Hepatocyte (in vitro differentiated cells): ENCODE measurements around the gene LHFPL2. TPM values are rescaled to one million over a fixed set of nuclear protein-coding genes. Genes with fewer than 3 reads are reported as not detected.

Experiments used
- DNase-seq: peaks from one replicate; pipeline ENCODE4 v3.0.0-alpha.2; 2016; ENCODE audit warnings: low spot score
- H2AFZ ChIP-seq: fragments of 200-600 bp; sonication (generic); 2 replicates; pipeline ENCODE4 v1.6.0; 2016; ENCODE audit warnings: antibody characterized with exemption, mild to moderate bottlenecking
- H3K27ac ChIP-seq: fragments of 200-600 bp; sonication (generic); 2 replicates; pipeline ENCODE4 v1.5.1; 2016; ENCODE audit warnings: mild to moderate bottlenecking
- H3K27me3 ChIP-seq: fragments of 200-600 bp; sonication (generic); 2 replicates; pipeline ENCODE4 v1.6.1; 2016
- H3K36me3 ChIP-seq: fragments of 200-600 bp; sonication (generic); replicated peaks from 2 replicates; pipeline ENCODE4 v1.5.1; 2016; ENCODE audit warnings: low read depth; ENCODE audit not compliant: insufficient read depth
- H3K4me1 ChIP-seq: fragments of 200-600 bp; sonication (generic); 2 replicates; pipeline ENCODE4 v1.5.1; 2016; ENCODE audit warnings: mild to moderate bottlenecking, moderate library complexity; ENCODE audit not compliant: insufficient read depth
- H3K4me2 ChIP-seq: fragments of 200-600 bp; sonication (generic); 2 replicates; pipeline ENCODE4 v1.6.0; 2016
- H3K4me3 ChIP-seq: fragments of 200-600 bp; sonication (generic); 2 replicates; pipeline ENCODE4 v1.5.1; 2016; ENCODE audit warnings: mild to moderate bottlenecking
- H3K79me2 ChIP-seq: fragments of 200-600 bp; sonication (generic); 2 replicates; pipeline ENCODE4 v1.6.0; 2017; ENCODE audit warnings: mild to moderate bottlenecking
- H3K9me2 ChIP-seq: fragments of 200-600 bp; sonication (generic); replicated peaks from 2 replicates; pipeline ENCODE4 v1.6.0; 2017; ENCODE audit warnings: mild to moderate bottlenecking; ENCODE audit not compliant: insufficient read depth
- H3K9me3 ChIP-seq: fragments of 200-600 bp; sonication (generic); 2 replicates; pipeline ENCODE4 v1.5.1; 2016; ENCODE audit warnings: low read depth, mild to moderate bottlenecking
- H4K20me1 ChIP-seq: fragments of 200-600 bp; sonication (generic); 2 replicates; pipeline ENCODE4 v1.6.0; 2016; ENCODE audit warnings: mild to moderate bottlenecking; ENCODE audit not compliant: insufficient read depth, poor library complexity, severe bottlenecking
- CTCF ChIP-seq: fragments of 200-600 bp; sonication (generic); IDR thresholded peaks from 2 replicates; pipeline ENCODE4 v1.5.1; 2016; ENCODE audit warnings: antibody characterized with exemption, mild to moderate bottlenecking; ENCODE audit not compliant: poor library complexity
- EZH2 ChIP-seq: fragments of 200-600 bp; sonication (generic); IDR thresholded peaks from 2 replicates; pipeline ENCODE4 v1.6.1; 2016; ENCODE audit warnings: antibody characterized with exemption, mild to moderate bottlenecking, borderline replicate concordance
- EZH2phosphoT487 ChIP-seq: fragments of 200-600 bp; sonication (generic); IDR thresholded peaks from one replicate; pipeline ENCODE4 v1.6.1; 2018; ENCODE audit warnings: antibody characterized with exemption, mild to moderate bottlenecking, low read depth, moderate library complexity; ENCODE audit not compliant: unreplicated experiment, severe bottlenecking
- WGBS: methylation state at CpG from one replicate; pipeline ENCODE4 v1.1.6; 2016; ENCODE audit warnings: low lambda C conversion rate; ENCODE audit errors: missing lambda C conversion rate; 5-methylcytosine and 5-hydroxymethylcytosine counted together
- polyA plus RNA-seq: library from polyadenylated mRNA; unstranded; fragments of >200 nt; fragmentation: Nextera tagmentation; extraction: Ambion mirVana; gene quantifications from 2 replicates; pipeline ENCODE4 v1.2.1, GENCODE V29; 2016
- total RNA-seq: library from RNA; depleted of rRNA; stranded (reverse); fragments of >200 nt; gene quantifications from 2 replicates; pipeline ENCODE4 v1.2.3, GENCODE V29; 2014

LHFPL2 gene
- total and polyA plus RNA-seq, 2 experiments from 2014 or later = 15.6 to 39.9 TPM

- TF ChIP-seq CTCF (no peak), EZH2phosphoT487 (no peak), EZH2 (no peak)
- Histone ChIP-seq H3K4me3 (no peak overlapping the region), H3K9me3 (no peaks in the 10 kb centered on the region), H3K4me2 (peak overlapping the region; percentile 12), H2AFZ (no peak overlapping the region), H4K20me1 (no peaks in the 10 kb centered on the region), H3K36me3 (no peaks in the 10 kb centered on the region), H3K4me1 (peaks cover 17% of the 10 kb centered on the region), H3K79me2 (no peaks in the 10 kb centered on the region), H3K9me2 (no peaks in the 10 kb centered on the region), H3K27ac (peak overlapping the region; percentile 41), H3K27me3 (no peaks in the 10 kb centered on the region)
- DNase-seq = no peak
- WGBS = 57% methylated on average over 2 of the region's 2 CpGs
Observed at GRCh38 chr5:78672154-78672553, 23.6 kb upstream of the LHFPL2 start.

- H3K9me3 ChIP-seq = no peaks in the 10 kb centered on the region
- DNase-seq = peak; percentile 58
- peak overlapping the region; percentile 41 for H3K27ac ChIP-seq
- peaks cover 17% of the 10 kb centered on the region for H3K4me1 ChIP-seq
- no peaks in the 10 kb centered on the region for H4K20me1 ChIP-seq
- no peaks in the 10 kb centered on the region for H3K27me3 ChIP-seq
- no peaks in the 10 kb centered on the region for H3K36me3 ChIP-seq
- no peak overlapping the region for H3K4me3 ChIP-seq
- no peaks in the 10 kb centered on the region for H3K9me2 ChIP-seq
- TF ChIP-seq EZH2 (no peak), CTCF (no peak), EZH2phosphoT487 (no peak)
- H3K4me2 ChIP-seq = peak overlapping the region; percentile 12
- WGBS = 23% methylated on average over 4 of the region's 4 CpGs
- H3K79me2 ChIP-seq = no peaks in the 10 kb centered on the region
- H2AFZ ChIP-seq = no peak overlapping the region
Observed at GRCh38 chr5:78671609-78672008, 23.0 kb upstream of the LHFPL2 start.

GRCh38 chr5:78670701-78671269, 22.2 kb upstream of the LHFPL2 start:
- TF ChIP-seq EZH2 = no peak
- no peaks in the 10 kb centered on the region for H3K27me3 ChIP-seq
- H3K4me1 ChIP-seq = peaks cover 20% of the 10 kb centered on the region
- H3K4me3 ChIP-seq = no peak overlapping the region
- H4K20me1 ChIP-seq = no peaks in the 10 kb centered on the region
- WGBS = 41% methylated on average over 2 of the region's 2 CpGs
- no peak overlapping the region for H2AFZ ChIP-seq
- H3K79me2 ChIP-seq = no peaks in the 10 kb centered on the region
- H3K9me2 ChIP-seq = no peaks in the 10 kb centered on the region
- DNase-seq = no peak
- H3K9me3 ChIP-seq = no peaks in the 10 kb centered on the region
- H3K27ac ChIP-seq = peak overlapping the region; percentile 41
- H3K4me2 ChIP-seq = peak overlapping the region; percentile 19
- H3K36me3 ChIP-seq = no peaks in the 10 kb centered on the region

- Histone ChIP-seq H3K9me2 (no peaks in the 10 kb centered on the region), H3K36me3 (no peaks in the 10 kb centered on the region), H3K4me1 (peaks cover 24% of the 10 kb centered on the region), H4K20me1 (no peaks in the 10 kb centered on the region), H3K79me2 (no peaks in the 10 kb centered on the region), H3K4me2 (no peak overlapping the region), H3K27me3 (no peaks in the 10 kb centered on the region), H3K4me3 (no peak overlapping the region), H3K27ac (no peak overlapping the region), H2AFZ (no peak overlapping the region), H3K9me3 (no peaks in the 10 kb centered on the region)
- DNase-seq = no peak
- WGBS = 97% methylated on average over 4 of the region's 4 CpGs
- TF ChIP-seq EZH2phosphoT487 = no peak
- TF ChIP-seq CTCF = no peak
- no peak for TF ChIP-seq EZH2
Observed at GRCh38 chr5:78669331-78669730, 20.8 kb upstream of the LHFPL2 start.
